ENCODE results near the gene DLG2.

Gene DLG2

GRCh38 chr11:83924795-83925542 is 1702.2 kb downstream of the DLG2 start:
- Histone ChIP-seq H4K20me1 (ENCODE audit: control insufficient read depth, insufficient read depth, low read depth, low read length) (no peaks in the 10 kb centered on the region), H3K27me3 (ENCODE audit: control insufficient read depth, low read length) (0 out of 2 replicates have a peak, but pooled peaks cover 3% of the 10 kb centered on the region), H3K36me3 (ENCODE audit: control insufficient read depth, low read length) (no peaks in the 10 kb centered on the region), H3F3A (ENCODE audit: control insufficient read depth, insufficient read depth) (no peaks in the 10 kb centered on the region), H3K4me2 (ENCODE audit: low read length) (no peak overlapping the region), H3K27ac (ENCODE audit: low read depth, low read length) (no peak overlapping the region), H3K4me3 (ENCODE audit: low read length) (no peak overlapping the region), H3K9me3 (ENCODE audit: control insufficient read depth, insufficient read depth, low read length) (no peaks in the 10 kb centered on the region), H3K9me2 (replicated peaks; ENCODE audit: control insufficient read depth, low read length) (no peaks in the 10 kb centered on the region), H3K4me1 (ENCODE audit: control insufficient read depth, low read length) (no peaks in the 10 kb centered on the region), H3K79me2 (ENCODE audit: control insufficient read depth, low read length) (no peaks in the 10 kb centered on the region)
- no peak for TF ChIP-seq EZH2phosphoT487 (IDR thresholded peaks at IDR 0.05; ENCODE audit: borderline replicate concordance, low read length)
- TF ChIP-seq CTCF (IDR thresholded peaks at IDR 0.05; ENCODE audit: low read depth, low read length, poor library complexity, severe bottlenecking): no peak

- TF ChIP-seq EZH2phosphoT487 (IDR thresholded peaks at IDR 0.05; ENCODE audit: borderline replicate concordance, low read length) (no peak), CTCF (IDR thresholded peaks at IDR 0.05; ENCODE audit: low read depth, low read length, poor library complexity, severe bottlenecking) (no peak)
- Histone ChIP-seq H3K4me3 (ENCODE audit: low read length) (no peak overlapping the region), H3K27ac (ENCODE audit: low read depth, low read length) (no peak overlapping the region), H3K9me2 (replicated peaks; ENCODE audit: control insufficient read depth, low read length) (no peaks in the 10 kb centered on the region), H3K9me3 (ENCODE audit: control insufficient read depth, insufficient read depth, low read length) (no peaks in the 10 kb centered on the region), H3K4me2 (ENCODE audit: low read length) (no peak overlapping the region), H3K4me1 (ENCODE audit: control insufficient read depth, low read length) (no peaks in the 10 kb centered on the region), H3F3A (ENCODE audit: control insufficient read depth, insufficient read depth) (no peaks in the 10 kb centered on the region), H3K79me2 (ENCODE audit: control insufficient read depth, low read length) (no peaks in the 10 kb centered on the region), H4K20me1 (ENCODE audit: control insufficient read depth, insufficient read depth, low read depth, low read length) (no peaks in the 10 kb centered on the region), H3K27me3 (ENCODE audit: control insufficient read depth, low read length) (0 out of 2 replicates have a peak, but pooled peaks cover 3% of the 10 kb centered on the region), H3K36me3 (ENCODE audit: control insufficient read depth, low read length) (no peaks in the 10 kb centered on the region)
Observed at GRCh38 chr11:83923961-83924360, 1703.2 kb downstream of the DLG2 start.

GRCh38 chr11:83922953-83923352 is 1704.2 kb downstream of the DLG2 start:
- Histone ChIP-seq H3K4me1 (ENCODE audit: control insufficient read depth, low read length) (no peaks in the 10 kb centered on the region), H3K36me3 (ENCODE audit: control insufficient read depth, low read length) (no peaks in the 10 kb centered on the region), H3K9me2 (replicated peaks; ENCODE audit: control insufficient read depth, low read length) (no peaks in the 10 kb centered on the region), H3K27me3 (ENCODE audit: control insufficient read depth, low read length) (0 out of 2 replicates have a peak, but pooled peaks cover 3% of the 10 kb centered on the region), H3K4me2 (ENCODE audit: low read length) (no peak overlapping the region), H3F3A (ENCODE audit: control insufficient read depth, insufficient read depth) (no peaks in the 10 kb centered on the region), H3K27ac (ENCODE audit: low read depth, low read length) (no peak overlapping the region), H3K4me3 (ENCODE audit: low read length) (no peak overlapping the region), H3K79me2 (ENCODE audit: control insufficient read depth, low read length) (no peaks in the 10 kb centered on the region), H3K9me3 (ENCODE audit: control insufficient read depth, insufficient read depth, low read length) (no peaks in the 10 kb centered on the region), H4K20me1 (ENCODE audit: control insufficient read depth, insufficient read depth, low read depth, low read length) (no peaks in the 10 kb centered on the region)
- no peak for TF ChIP-seq EZH2phosphoT487 (IDR thresholded peaks at IDR 0.05; ENCODE audit: borderline replicate concordance, low read length)
- TF ChIP-seq CTCF (IDR thresholded peaks at IDR 0.05; ENCODE audit: low read depth, low read length, poor library complexity, severe bottlenecking): no peak

Data from DOHH2 (cell line).